Stimulated activated CD4-positive, alpha-beta T cell treated with anti-CD3 and anti-CD28 coated beads, TNF-alpha, amount 100 ng/mL, for 1 hour (primary cell): ENCODE results near the gene DAD1.

ENCODE experiments used
- DNase-seq, 3 donors: peaks; one replicate each; pipeline ENCODE4 v3.0.0-alpha.2; 2020; ENCODE audit warnings: low read depth in 3 of 3, low spot score in 1 of 3

The DAD1 gene

DNA sequence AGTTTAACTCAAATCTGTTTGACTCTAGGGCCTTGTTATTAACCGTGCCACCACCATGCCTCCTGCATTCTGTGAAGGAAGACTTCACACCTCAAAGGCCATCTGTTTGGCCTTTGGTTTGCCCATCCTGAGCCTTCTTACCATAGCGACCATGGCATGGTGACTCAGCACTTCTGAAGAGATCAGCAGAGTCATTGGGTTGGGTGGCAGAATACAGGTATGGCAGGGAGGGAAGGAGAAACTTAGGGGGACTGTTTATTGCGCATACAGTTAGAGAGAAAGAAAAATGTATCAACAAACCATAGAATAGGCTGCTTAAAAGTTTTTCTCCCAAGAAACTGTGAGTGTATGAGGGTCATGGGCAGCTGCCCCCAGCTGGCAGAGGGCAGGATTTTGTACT, 49.2 kb downstream of the DAD1 start:
- DNase-seq, result no peak

DNA sequence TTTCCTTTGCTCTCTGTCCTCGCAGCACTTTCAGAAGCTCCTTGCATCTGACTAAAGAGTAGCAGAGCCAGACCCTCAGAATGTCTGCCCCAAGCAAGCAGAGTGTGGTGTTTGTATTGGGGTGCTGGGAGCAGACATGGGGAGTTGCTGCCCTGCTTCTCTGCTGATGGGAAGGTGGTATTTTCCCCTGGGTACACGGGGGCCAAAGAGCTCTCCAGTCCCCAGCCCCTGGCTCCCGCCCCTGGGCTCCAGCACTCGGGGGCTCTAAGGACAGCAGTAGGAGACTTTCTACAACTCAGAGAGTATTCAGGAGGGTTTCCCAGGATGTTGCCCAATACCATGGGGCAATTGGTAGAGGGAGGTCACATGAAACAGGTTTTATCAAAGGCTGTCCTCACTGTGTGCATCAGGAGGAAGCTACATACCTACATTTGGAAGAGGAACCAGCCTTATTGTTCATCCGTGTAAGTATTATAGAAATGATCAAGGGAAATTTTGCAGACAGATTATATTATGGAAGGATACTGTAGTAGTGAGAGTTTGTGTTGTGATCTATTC, 50.3 kb downstream of the DAD1 start:
- DNase-seq, result no peak

DNA sequence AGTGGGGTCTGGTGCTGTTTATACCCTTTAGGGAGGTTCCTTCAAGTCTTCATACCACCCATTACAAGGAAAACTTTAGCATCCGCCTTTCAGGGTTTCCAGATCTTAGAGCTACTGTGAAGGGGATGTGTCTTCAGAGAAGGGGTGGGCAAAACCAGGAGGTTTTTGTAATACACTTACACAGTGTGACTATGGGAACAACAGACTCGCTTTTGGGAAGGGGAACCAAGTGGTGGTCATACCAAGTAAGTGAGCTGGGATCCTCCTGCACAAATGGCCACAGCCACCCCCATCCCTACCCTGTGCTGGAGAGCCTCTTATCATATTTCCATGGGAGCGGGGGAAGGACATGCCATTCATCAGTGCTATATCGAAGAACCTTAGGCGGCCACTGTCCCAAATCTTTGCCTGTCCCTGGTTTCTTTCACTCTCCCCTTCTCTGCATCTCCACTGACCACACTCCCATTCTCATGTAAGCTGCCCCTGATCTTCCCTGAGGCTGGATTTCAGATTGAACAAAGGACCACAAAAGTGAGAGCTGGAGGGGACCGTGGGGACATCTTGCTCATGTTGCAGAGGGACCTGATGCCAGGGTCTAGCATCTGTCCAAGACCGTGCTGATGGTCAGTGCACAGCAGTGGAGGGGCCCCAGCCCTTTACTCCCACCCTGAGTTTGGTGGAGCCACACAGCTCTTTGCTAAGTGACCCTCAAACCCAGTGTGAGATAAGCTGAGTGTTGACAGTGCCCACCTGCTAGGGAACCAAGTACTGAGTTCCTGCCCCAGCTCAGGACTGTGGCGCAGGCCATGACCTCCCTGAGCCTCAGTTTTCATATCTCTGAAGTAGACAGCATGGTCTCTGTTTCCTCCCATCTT, 51.4 kb downstream of the DAD1 start:
- no peak for DNase-seq

DNA sequence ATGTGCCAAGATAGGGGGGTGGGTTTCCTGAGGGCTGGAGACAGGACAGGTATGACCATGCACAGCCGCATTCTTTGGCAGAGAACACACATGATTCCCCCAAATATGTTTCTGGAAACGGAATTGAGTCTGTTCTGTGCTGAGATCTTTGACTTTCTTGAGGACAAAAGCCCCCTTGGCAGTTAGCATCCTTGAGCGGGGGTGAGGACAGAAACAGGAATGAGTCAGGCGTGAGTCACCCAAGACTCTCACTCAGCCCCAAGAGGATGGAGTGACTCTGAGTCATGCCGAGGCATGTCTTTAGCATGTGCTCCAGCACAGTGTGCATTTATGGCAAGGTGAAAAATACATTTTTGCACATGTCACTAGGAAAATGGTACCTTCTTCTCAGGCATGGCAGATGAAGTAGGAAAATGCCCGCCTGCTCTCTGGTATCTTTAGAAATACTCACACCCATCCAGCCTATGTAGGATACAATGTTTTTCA, 52.1 kb downstream of the DAD1 start:
- peak in 1 of 3 donors; percentile 67 for DNase-seq

DNA sequence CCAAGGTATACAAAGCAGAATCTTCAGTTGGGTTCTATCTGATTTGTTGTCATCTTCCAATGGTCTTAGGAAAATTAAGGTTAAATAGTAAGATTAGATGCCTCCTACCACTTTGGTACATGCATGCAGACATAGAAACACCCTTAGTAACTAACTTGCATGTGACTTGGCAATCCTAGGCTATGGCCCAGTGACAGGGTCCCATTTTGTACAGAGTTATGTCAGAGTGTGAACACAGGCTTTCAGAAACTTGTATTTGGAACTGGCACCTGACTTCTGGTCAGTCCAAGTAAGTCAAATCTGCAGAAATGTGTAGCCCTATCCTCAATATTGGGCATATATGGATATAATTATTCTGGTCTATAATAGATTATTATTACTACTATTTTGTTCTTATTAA, 53.1 kb downstream of the DAD1 start:
- DNase-seq, result no peak

DNA sequence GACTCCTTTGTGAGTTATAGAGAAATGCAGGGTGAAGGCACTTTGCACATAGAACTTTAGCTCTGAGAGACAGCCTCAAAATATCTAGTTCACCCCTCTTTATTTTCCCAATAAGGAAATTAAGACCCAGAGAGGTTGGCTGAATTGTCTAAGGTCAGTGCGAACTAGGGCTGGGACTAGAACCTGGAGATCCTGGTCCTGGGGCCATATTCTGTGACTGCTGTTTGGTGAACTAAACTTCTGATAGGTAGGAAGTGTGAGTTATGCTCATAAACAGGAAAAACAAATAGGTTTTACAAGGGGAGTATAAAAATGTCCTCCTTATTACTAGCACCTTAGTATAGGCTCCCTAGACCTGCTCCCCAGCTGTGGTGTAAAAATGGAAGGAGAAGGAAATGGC, 53.9 kb downstream of the DAD1 start:
- DNase-seq, result no peak

DNA sequence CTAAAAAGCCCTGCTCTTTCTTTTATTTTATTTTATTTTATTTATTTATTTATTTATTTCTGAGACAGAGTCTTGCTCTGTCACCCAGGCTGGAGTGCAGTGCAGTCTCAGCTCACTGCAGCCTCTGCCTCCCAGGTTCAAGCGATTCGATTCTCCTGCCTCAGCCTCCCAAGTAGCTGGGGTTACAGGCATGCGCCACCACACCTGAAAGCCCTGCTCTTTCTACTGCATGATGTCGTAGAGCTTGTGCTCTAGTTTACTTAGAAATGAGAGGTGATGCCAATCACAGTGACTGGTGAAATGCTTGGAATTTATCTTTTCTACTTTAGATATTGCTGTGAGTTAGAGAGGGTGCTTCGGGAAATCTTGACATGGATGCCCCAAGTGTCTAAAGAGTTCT, 54.5 kb downstream of the DAD1 start:
- DNase-seq, result no peak

DNA sequence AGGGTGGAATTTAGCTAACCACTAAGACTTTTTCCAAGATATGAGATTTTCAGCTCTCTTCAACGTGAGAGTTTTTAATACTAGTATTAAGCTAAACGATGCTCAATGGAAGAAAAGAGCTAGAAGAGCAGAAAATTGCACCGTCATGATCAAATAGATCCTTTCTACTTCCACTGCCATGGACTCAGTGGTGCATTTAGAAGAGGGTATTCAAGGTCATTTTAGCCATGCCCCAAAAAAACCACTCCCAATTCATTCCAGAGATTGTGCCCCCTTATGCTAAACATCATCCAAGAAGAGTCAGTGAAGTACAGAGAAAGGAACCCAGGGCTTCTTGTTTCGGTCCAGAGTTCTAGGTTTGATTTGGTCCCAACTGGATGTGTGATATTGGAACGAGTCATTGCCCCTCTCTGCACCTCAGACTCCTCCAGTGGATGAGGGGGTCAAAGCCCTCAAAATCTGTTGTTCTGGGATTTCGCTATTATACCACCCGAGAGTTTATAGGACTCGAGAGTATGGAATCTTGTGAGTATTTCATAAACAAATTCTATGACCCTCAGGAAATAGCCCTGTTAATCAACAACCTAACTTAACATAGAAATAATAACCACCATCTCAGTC, 55.2 kb downstream of the DAD1 start:
- DNase-seq, result no peak

DNA sequence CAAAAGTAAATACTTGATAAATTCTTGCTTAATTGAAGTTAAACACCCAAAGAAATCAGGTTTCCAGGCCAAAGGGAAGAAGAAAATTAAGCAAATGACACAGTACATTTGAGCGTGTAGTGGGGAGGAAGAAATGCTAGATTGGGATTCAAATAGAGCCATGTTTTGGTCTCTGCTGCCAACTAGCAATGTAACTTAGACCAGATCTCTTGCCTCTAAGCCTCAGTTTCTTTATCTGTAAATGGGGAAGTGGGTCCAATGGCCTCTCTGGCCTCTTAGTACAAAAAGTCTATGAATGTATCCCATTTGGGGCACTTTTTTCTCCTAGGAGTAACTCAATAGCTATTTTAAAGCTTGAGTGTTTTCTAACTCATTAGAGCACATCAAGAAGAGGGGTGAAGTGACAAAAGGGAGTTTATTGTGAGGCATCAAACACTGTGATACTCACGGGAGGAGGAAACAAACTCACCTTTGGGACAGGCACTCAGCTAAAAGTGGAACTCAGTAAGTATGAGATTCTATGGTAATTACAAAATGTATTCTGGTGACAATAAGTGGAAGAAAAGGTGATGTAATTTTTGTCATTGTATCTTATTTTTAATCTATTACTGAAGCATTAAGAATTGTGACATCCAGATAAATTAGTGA, 55.8 kb downstream of the DAD1 start:
- no peak for DNase-seq

DNA sequence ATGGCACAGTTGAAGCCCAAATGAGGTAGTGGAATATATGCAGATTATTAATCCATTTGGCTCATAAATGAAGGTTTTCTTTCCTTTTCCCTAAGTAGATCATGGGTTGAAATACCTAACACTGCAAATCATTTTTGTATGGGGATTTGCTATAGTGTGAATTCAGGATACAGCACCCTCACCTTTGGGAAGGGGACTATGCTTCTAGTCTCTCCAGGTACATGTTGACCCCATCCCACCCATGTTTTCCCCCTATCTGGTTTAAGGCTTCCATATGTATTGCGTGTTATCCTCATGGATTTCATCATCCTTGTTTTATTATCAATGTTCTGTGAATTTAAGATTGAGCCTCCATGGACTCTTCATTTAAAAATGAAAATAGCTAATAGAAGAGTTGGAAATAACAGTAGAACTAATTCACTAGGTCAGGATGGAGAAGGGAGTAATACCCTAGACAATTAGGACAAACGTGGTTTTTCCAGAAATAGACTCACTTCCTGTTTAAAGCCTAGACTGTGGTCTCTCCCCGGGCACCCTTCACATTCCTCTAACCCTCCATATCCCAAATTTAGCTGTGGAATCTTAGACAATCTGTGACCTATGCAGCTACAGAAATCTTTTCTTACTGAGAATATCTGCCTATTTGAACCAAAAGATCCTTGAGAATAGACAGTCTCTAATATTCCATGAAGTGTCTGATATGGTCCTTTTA, 56.5 kb downstream of the DAD1 start:
- no peak for DNase-seq

DNA sequence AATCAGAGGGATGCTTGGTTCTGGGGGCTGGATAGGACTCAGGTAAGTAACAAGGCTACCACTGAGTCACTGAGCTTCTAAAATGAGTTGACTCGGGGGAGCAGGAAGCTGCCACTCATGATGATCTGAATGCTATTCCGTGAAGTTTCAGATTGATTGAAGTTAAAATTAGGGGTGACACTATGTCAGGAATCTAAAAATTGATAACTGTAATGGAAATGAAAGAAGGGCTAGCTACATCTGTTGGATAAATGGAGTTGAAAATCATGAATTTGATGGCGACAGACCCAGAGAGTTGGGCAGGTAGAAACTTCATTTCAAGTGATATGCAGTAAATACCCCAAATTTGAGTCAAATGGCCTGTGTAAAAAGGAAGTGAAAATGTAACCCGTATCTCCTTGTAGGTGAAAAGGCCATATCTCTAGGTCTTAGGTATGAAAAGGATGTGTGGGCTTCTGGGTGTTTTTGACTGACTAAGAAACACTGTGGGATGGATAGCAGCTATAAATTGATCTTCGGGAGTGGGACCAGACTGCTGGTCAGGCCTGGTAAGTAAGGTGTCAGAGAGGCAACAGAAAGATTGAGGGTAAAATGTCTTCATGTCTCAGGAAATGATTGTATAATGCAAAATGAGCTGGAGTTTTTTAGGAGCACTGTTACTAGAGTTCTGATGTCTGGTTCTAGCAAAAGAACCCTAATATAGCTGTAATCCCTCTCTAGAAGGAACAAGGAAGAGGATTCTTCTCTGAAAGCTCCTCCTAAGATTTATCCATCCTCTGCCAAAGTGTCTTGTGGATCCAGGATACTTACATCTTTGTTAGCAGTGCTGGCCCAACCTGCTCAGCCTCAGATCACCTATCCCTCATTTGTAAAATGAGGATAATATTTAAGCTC, 57.3 kb downstream of the DAD1 start:
- no peak for DNase-seq

DNA sequence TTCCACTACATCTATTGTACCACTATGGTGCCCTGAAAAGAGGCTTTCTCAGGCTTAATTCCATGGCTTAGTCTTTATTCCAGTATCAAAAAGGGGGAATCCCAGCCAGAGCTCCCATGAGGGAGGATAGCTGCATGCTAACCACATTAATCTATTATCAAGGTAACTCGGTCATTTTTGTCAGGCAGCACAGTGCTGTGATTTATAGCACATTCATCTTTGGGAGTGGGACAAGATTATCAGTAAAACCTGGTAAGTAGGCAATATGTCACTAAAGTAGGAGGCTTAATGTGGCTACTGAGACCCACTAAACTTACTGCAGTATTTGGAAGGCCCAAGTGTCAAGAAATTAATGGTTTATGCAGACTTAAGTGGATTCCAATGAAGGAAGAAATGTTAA, 58.9 kb downstream of the DAD1 start:
- no peak for DNase-seq

DNA sequence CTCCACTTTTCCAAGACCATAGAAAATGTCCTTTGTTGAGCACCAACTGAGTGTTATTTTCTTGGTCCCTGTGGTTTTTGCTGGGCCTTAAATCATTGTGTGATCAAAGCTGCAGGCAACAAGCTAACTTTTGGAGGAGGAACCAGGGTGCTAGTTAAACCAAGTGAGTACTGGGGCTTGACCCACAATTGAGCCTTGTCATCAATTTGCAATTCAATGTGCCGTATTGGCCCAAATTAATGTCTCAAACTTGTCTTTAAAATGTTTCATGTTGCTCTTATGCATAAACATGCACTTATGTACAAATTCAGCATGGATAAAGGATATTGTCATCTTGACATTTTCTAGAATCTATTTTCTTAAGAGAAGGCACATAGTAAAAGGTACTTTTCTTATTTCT, 62.3 kb downstream of the DAD1 start:
- no peak for DNase-seq

DNA sequence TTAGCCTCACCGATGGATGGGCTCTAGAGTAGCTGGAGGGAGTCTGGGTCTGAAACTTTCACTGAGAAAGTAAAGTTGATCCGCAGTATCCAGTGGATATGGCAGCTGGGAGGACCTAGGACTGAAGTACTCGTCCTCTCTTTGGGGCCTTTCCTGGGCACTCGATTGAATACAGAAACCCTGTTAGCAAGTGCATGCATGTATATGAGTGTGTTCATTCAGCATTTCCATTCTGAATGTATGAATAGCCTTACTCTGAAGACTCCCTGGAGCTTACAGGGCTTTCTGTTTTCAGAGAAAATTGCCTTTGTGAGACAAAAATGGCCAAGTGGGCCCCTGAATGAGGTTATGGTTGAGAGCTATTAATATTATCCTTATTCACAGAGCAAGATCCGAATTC, 62.8 kb downstream of the DAD1 start:
- no peak for DNase-seq

DNA sequence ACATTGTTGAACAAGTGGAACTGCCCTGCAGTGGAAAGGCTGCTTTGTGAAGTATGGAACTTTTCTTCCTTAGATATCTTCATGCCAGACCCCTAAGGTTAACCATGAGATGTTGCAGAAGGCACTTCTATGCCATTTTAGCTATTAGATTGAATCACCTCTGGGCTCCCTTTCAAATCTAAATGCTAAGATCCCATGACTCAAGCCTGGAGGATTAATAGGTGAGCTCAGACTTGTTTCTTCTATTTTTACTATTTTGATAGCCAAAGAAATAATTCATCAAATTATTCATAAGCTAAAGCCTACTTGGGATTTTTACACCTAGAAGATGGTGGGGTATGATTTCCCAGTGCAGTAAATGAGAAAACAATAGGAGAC, 64.3 kb downstream of the DAD1 start:
- DNase-seq, result no peak

DNA sequence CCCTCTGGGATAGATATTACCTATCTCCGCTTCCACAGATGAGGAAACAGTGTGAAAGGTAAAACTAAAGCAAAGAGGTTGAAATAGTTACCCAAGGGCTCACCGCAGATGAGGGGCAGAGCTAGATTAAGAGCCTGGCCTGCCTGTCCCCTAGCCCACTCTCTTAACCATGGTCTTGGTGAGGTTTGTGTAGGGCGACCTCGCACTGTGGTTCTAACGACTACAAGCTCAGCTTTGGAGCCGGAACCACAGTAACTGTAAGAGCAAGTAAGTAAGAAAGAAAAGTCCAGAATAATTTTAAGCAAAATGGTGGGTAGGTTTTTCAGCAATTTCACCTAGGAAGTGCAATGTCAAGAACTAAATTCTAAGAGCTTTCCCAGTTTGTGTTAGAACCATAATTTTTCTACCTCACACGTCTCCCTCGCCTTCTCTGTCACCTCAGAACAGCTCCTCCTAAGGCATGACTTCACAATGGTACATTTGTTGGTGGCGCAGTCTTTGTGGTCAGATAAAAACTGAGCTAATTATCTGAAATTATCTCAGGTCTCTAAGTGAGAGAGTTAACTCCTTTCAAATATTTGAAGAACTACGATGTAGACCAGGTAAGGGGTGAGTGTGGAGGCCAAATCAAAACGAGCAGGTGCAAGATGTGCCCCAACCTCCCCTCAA, 64.8 kb downstream of the DAD1 start:
- DNase-seq, result no peak

DNA sequence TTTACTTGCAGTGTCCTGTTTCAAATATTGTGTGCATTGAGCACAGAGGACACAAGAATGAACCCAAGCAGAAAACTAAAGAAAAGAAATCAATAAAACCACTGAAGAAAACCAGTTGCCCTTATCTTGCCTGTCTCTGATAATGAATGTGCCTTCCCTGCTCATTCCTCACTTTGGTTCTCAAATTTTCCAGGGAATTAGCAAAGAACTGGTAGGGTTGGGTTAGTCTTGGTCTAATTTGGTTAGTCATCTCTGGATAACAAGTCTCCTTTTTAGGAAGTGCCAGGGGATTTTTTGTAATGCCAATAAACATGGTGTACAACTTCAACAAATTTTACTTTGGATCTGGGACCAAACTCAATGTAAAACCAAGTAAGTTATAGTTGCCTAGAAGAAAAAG, 65.7 kb downstream of the DAD1 start:
- DNase-seq, result no peak

DNA sequence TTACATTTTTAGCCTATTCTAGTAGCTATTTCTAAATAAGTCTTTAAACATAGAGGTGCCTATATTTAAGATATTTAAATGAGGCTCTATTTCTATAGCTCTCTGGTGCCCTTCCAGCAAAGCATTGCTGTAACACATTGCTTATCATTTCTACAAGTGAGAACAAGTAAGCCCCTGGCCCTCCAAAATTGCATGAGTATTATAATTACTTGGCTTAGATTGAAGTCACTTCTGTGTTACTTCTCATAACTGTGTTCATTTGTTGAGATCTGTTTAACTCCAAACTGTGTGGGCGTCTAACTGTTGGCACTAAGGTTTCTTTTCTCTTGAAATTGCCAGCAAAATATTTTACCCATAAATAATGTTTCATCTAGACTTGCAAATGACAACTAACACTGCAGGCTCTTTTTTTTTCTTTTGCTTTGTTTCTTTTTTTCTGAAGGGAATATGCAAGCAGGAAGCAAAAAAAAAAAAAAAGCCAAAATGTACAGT, 66.5 kb downstream of the DAD1 start:
- no peak for DNase-seq

DNA sequence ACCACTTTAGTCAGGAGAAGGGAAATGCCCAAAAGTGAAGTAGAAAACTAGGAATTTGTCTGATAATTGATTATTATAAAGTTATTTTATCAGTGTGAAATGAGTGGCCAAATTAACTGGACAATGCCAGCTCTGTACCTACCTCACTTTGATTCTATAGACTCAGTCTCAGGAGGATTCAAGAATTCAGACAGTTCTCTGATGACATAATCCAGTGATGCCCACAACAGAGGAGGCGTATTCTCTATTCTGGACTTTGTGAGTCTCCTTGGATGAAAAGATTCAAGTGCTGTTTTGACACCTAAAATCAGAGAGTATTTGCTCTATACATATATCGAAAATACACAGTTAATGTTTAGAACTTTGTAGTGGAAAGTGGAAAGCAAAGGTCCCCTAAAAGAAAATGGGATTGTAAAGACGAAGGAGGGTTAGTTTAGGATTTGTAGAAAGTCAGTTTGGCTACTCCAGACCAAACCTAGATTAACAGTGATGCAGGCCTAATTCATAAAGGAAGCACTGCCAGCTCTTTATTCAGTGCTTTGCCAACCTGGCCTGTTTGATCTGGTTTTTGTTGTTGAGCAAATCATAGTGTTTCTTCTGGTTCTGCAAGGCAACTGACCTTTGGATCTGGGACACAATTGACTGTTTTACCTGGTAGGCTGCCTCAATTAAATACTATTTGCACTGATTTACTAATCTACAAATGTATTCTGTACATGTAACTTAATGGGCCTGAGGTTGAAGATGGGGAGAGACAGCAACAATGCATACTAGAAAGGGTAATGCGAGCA, 67.4 kb downstream of the DAD1 start:
- no peak for DNase-seq
